ENCODE data around the gene PCCA.
"Not testable (repeated sequence)": the region's sequence is repeated elsewhere in the genome, so short reads cannot be mapped to it uniquely, and the experiment has no call there.

The PCCA gene

GRCh38 chr13:100298116-100298681 lies 209.3 kb downstream of the PCCA start:
- DNase-seq (no peak), ATAC-seq (no peak)
- Mint-ChIP-seq H3K27me3 (no peaks in the 10 kb centered on the region), H3K4me3 (no peak overlapping the region), H3K36me3 (ENCODE audit: low read depth) (no peaks in the 10 kb centered on the region), H3K4me1 (no peaks in the 10 kb centered on the region), H3K27ac (no peak overlapping the region), H3K9me3 (no peaks in the 10 kb centered on the region)

- no peak overlapping the region for H3K4me3 Mint-ChIP-seq
- H3K27ac Mint-ChIP-seq = no peak overlapping the region
- no peaks in the 10 kb centered on the region for H3K9me3 Mint-ChIP-seq
- ATAC-seq (no peak), DNase-seq (no peak)
- H3K4me1 Mint-ChIP-seq = no peaks in the 10 kb centered on the region
- no peaks in the 10 kb centered on the region for H3K27me3 Mint-ChIP-seq
- H3K36me3 Mint-ChIP-seq (ENCODE audit: low read depth) = no peaks in the 10 kb centered on the region
Measured at GRCh38 chr13:100298691-100299090, 209.8 kb downstream of the PCCA start.

- no peaks in the 10 kb centered on the region for H3K27me3 Mint-ChIP-seq
- H3K27ac Mint-ChIP-seq = no peak overlapping the region
- DNase-seq = no peak
- H3K9me3 Mint-ChIP-seq = no peaks in the 10 kb centered on the region
- H3K36me3 Mint-ChIP-seq (ENCODE audit: low read depth) = no peaks in the 10 kb centered on the region
- H3K4me1 Mint-ChIP-seq = no peaks in the 10 kb centered on the region
- H3K4me3 Mint-ChIP-seq = no peak overlapping the region
- ATAC-seq = no peak
Measured at GRCh38 chr13:100300243-100300642, 211.3 kb downstream of the PCCA start.

- H3K4me3 Mint-ChIP-seq = no peak overlapping the region
- H3K4me1 Mint-ChIP-seq = no peaks in the 10 kb centered on the region
- DNase-seq (no peak), ATAC-seq (no peak)
- no peaks in the 10 kb centered on the region for H3K36me3 Mint-ChIP-seq (ENCODE audit: low read depth)
- no peaks in the 10 kb centered on the region for H3K27me3 Mint-ChIP-seq
- no peaks in the 10 kb centered on the region for H3K9me3 Mint-ChIP-seq
- H3K27ac Mint-ChIP-seq = no peak overlapping the region
Measured at GRCh38 chr13:100300708-100301107, 211.8 kb downstream of the PCCA start.

GRCh38 chr13:100301418-100301817 lies 212.5 kb downstream of the PCCA start:
- Mint-ChIP-seq H3K27me3 (no peaks in the 10 kb centered on the region), H3K4me1 (no peaks in the 10 kb centered on the region), H3K36me3 (ENCODE audit: low read depth) (no peaks in the 10 kb centered on the region), H3K4me3 (no peak overlapping the region), H3K27ac (no peak overlapping the region), H3K9me3 (no peaks in the 10 kb centered on the region)
- DNase-seq (no peak), ATAC-seq (no peak)

GRCh38 chr13:100302391-100302790 lies 213.5 kb downstream of the PCCA start:
- H3K36me3 Mint-ChIP-seq (ENCODE audit: low read depth) = no peaks in the 10 kb centered on the region
- ATAC-seq (no peak), DNase-seq (no peak)
- H3K27ac Mint-ChIP-seq = no peak overlapping the region
- H3K4me3 Mint-ChIP-seq = no peak overlapping the region
- H3K27me3 Mint-ChIP-seq = no peaks in the 10 kb centered on the region
- H3K4me1 Mint-ChIP-seq = no peaks in the 10 kb centered on the region
- H3K9me3 Mint-ChIP-seq = no peaks in the 10 kb centered on the region

- H3K27me3 Mint-ChIP-seq = no peaks in the 10 kb centered on the region
- no peak for DNase-seq
- no peak overlapping the region for H3K4me3 Mint-ChIP-seq
- no peak overlapping the region for H3K27ac Mint-ChIP-seq
- no peaks in the 10 kb centered on the region for H3K36me3 Mint-ChIP-seq (ENCODE audit: low read depth)
- H3K9me3 Mint-ChIP-seq = no peaks in the 10 kb centered on the region
- ATAC-seq = no peak
- H3K4me1 Mint-ChIP-seq = no peaks in the 10 kb centered on the region
Measured at GRCh38 chr13:100304229-100304628, 215.3 kb downstream of the PCCA start.

GRCh38 chr13:100305398-100305797 lies 216.5 kb downstream of the PCCA start:
- no peak for DNase-seq
- Mint-ChIP-seq H3K4me3 (no peak overlapping the region), H3K4me1 (no peaks in the 10 kb centered on the region), H3K27me3 (no peaks in the 10 kb centered on the region), H3K36me3 (ENCODE audit: low read depth) (no peaks in the 10 kb centered on the region), H3K27ac (no peak overlapping the region), H3K9me3 (no peaks in the 10 kb centered on the region)
- no peak for ATAC-seq

- H3K9me3 Mint-ChIP-seq = no peaks in the 10 kb centered on the region
- no peaks in the 10 kb centered on the region for H3K27me3 Mint-ChIP-seq
- H3K27ac Mint-ChIP-seq = no peak overlapping the region
- ATAC-seq (no peak), DNase-seq (no peak)
- no peaks in the 10 kb centered on the region for H3K36me3 Mint-ChIP-seq (ENCODE audit: low read depth)
- H3K4me1 Mint-ChIP-seq = no peaks in the 10 kb centered on the region
- no peak overlapping the region for H3K4me3 Mint-ChIP-seq
Measured at GRCh38 chr13:100306030-100306429, 217.1 kb downstream of the PCCA start.

GRCh38 chr13:100306434-100306999 lies 217.6 kb downstream of the PCCA start:
- DNase-seq (no peak), ATAC-seq (no peak)
- no peaks in the 10 kb centered on the region for H3K9me3 Mint-ChIP-seq
- no peak overlapping the region for H3K27ac Mint-ChIP-seq
- no peak overlapping the region for H3K4me3 Mint-ChIP-seq
- no peaks in the 10 kb centered on the region for H3K27me3 Mint-ChIP-seq
- no peaks in the 10 kb centered on the region for H3K36me3 Mint-ChIP-seq (ENCODE audit: low read depth)
- H3K4me1 Mint-ChIP-seq = no peaks in the 10 kb centered on the region

- no peak for DNase-seq
- H3K4me1 Mint-ChIP-seq = no peaks in the 10 kb centered on the region
- H3K4me3 Mint-ChIP-seq = no peak overlapping the region
- H3K36me3 Mint-ChIP-seq (ENCODE audit: low read depth) = peaks cover 20% of the 10 kb centered on the region
- no peak for ATAC-seq
- H3K9me3 Mint-ChIP-seq = peaks cover 5% of the 10 kb centered on the region
- H3K27me3 Mint-ChIP-seq = no peaks in the 10 kb centered on the region
- no peak overlapping the region for H3K27ac Mint-ChIP-seq
Measured at GRCh38 chr13:100314132-100314910, 225.4 kb downstream of the PCCA start.

- no peaks in the 10 kb centered on the region for H3K27me3 Mint-ChIP-seq
- no peak overlapping the region for H3K27ac Mint-ChIP-seq
- H3K4me1 Mint-ChIP-seq = no peaks in the 10 kb centered on the region
- peaks cover 5% of the 10 kb centered on the region for H3K9me3 Mint-ChIP-seq
- ATAC-seq (no peak), DNase-seq (no peak)
- H3K36me3 Mint-ChIP-seq (ENCODE audit: low read depth) = peaks cover 25% of the 10 kb centered on the region
- no peak overlapping the region for H3K4me3 Mint-ChIP-seq
Measured at GRCh38 chr13:100315522-100315921, 226.6 kb downstream of the PCCA start.

- not testable (repeated sequence) for H3K4me1 Mint-ChIP-seq, ATAC-seq, H3K9me3 Mint-ChIP-seq, H3K27ac Mint-ChIP-seq, DNase-seq, H3K27me3 Mint-ChIP-seq, H3K4me3 Mint-ChIP-seq
- peaks cover 13% of the 10 kb centered on the region for H3K36me3 Mint-ChIP-seq (ENCODE audit: low read depth)
Measured at GRCh38 chr13:100318473-100318872, 229.6 kb downstream of the PCCA start.

- Mint-ChIP-seq H3K27me3 (no peaks in the 10 kb centered on the region), H3K27ac (no peak overlapping the region), H3K36me3 (ENCODE audit: low read depth) (peaks cover 20% of the 10 kb centered on the region)
Measured at GRCh38 chr13:100323937-100324336, 235.0 kb downstream of the PCCA start.

GRCh38 chr13:100330662-100331061 lies 241.8 kb downstream of the PCCA start:
- Mint-ChIP-seq H3K36me3 (ENCODE audit: low read depth) (peaks cover 29% of the 10 kb centered on the region), H3K27ac (no peak overlapping the region), H3K9me3 (peaks cover 14% of the 10 kb centered on the region), H3K27me3 (no peaks in the 10 kb centered on the region), H3K4me1 (no peaks in the 10 kb centered on the region), H3K4me3 (no peak overlapping the region)
- DNase-seq (no peak), ATAC-seq (no peak)

More at GRCh38 chr13:100323937-100324336, 235.0 kb downstream of the PCCA start:
- no peak for ATAC-seq
- H3K4me3 Mint-ChIP-seq = no peak overlapping the region
- H3K9me3 Mint-ChIP-seq = no peaks in the 10 kb centered on the region
- no peaks in the 10 kb centered on the region for H3K4me1 Mint-ChIP-seq
- no peak for DNase-seq
